H1 (cell line): ENCODE measurements around the gene LARP1. TPM values are rescaled to one million over a fixed set of nuclear protein-coding genes. Genes with fewer than 3 reads are reported as not detected.

Experiments
- CHD7 ChIP-seq: fragments of 300-600 bp; sonication (generic); IDR thresholded peaks from 2 replicates; pipeline ENCODE4 v1.7.1; 2012; ENCODE audit warnings: low read length, moderate library complexity, mild to moderate bottlenecking, inconsistent platforms; ENCODE audit not compliant: insufficient replicate concordance
- GABPA ChIP-seq: IDR thresholded peaks from 2 replicates; pipeline ENCODE4 v1.6.1; 2011; ENCODE audit warnings: mild to moderate bottlenecking, low read length, moderate library complexity, borderline replicate concordance; ENCODE audit not compliant: insufficient read depth
- KDM5A ChIP-seq: fragments of 200-600 bp; IDR thresholded peaks from 2 replicates; pipeline ENCODE4 v1.7.1; 2012; ENCODE audit warnings: mild to moderate bottlenecking, low read length, inconsistent platforms, mixed read lengths
- RBBP5 ChIP-seq: IDR thresholded peaks from 2 replicates; pipeline ENCODE4 v1.7.1; 2012; ENCODE audit warnings: low read depth, mild to moderate bottlenecking, inconsistent platforms, low read length, moderate library complexity, borderline replicate concordance
- SP2 ChIP-seq: IDR thresholded peaks from 2 replicates; pipeline ENCODE4 v1.6.1; 2012; ENCODE audit warnings: mild to moderate bottlenecking, low read length, inconsistent platforms
- SUZ12 ChIP-seq: fragments of 200-600 bp; sonication (generic); IDR thresholded peaks from 2 replicates; pipeline ENCODE4 v1.6.1; 2012; ENCODE audit warnings: mild to moderate bottlenecking, inconsistent platforms, low read length, moderate library complexity, mixed read lengths
- polyA plus RNA-seq, 7 experiments: library from polyadenylated mRNA; depleted of rRNA in 3 of 7; stranded (reverse) in 5 of 7; unstranded in 2 of 7; fragments of >200 nt in 5 of 7; fragments of 200-250 nt in 2 of 7; gene quantifications; 1 replicate in 5 of 7; 2 replicates in 1 of 7; 4 replicates in 1 of 7; pipeline versions ENCODE4 v1.2.1 to v1.2.3, GENCODE V29; 2011 to 2013; ENCODE audit warnings: missing spikeins in 2 of 7, mixed read lengths in 2 of 7
- total RNA-seq: library from RNA; stranded (reverse); fragmentation: NEBNext Ultra II Directional; extraction: Animal tissue kit (Norgen Biotek cat#: 25700); gene quantifications from 2 replicates; pipeline ENCODE4 v1.2.1, GENCODE V29; 2021

LARP1 gene
- total and polyA plus RNA-seq, 2 of the 8 experiments (the other 6 are each of a cell fraction or from before 2014, with no cell fraction given) = 106 to 422 TPM

DNA sequence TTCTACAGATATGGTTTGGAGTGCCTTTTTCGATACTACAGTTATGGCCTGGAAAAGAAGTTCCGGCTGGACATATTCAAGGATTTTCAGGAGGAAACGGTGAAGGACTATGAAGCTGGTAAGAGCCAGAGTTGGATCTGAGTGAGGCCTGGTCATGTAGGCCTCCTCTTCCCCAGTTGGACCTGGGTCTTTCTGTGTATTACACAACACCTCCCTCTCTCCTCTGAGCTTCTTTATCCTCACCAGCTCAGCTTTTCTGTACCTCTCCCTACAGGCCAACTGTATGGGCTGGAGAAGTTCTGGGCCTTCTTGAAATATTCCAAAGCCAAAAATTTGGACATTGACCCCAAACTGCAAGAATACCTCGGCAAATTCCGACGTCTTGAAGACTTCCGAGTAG lies 56.1 kb downstream of the LARP1 start (continued):
- TF ChIP-seq CHD7 (no peak), RBBP5 (no peak), SUZ12 (no peak), SP2 (no peak), KDM5A (no peak), GABPA (no peak)
